Measurements from ENCODE around the gene FAM53A. TPM values are rescaled to one million over a fixed set of nuclear protein-coding genes. Genes with fewer than 3 reads are reported as not detected.

FAM53A gene
- total and polyA plus RNA-seq, 10 of the 15 experiments (the other 5 are each of a cell fraction or from before 2014, with no cell fraction given): 0.02 to 0.87 (median 0.38) TPM; not detected in 2

DNA sequence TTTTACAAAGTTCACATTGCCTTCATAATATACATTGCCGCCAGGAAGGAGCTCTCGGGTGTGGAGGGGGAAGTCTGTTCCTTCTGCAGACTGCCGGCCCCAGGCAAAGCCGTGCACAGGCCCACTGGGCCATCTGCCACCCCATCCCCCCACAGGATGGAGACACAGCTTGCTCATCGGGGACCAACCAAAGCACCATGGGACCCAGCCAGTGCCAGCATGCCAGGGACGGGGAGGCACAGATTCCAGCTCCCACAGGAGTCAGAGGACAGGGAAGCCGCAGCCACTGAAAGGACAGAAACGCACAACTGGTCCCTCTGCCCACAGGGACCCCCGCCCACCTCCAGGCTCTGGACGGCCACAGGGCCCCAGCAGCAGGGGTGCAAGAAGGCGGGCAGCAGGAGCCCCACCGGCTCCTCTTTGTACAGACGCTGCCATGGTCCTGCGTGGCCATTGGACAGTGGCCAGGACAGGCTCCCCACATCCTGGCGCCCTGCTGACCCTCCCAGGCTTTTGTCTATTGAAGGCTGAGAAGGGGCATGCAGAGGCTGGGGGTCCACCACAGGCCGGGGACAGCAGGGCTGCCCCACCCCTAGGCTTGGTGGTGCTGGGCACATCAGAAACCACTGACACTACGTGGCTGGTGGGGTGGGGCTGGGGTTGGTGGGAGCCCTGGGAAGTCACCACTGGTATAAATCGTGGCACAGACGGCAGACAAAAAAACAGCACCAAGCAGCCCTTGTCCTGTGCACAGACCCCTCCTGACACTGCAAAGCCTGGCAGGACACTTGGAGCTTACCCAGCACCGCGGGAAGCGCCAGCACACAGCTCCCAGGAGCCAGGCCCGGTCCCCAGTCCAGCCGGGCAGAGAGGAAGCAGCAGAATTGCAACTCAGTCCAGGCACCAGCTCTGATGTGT is 89.0 kb downstream of the FAM53A start:
- DNase-seq (ENCODE audit: low read depth, low spot score) (no peak), FAIRE-seq (no peak), ATAC-seq (no peak)
- H2AFZ ChIP-seq (ENCODE audit: control insufficient read depth, low read depth, low read length): no peak overlapping the region
- intact Hi-C loops (cut with micrococcal nuclease; ENCODE audit: unreplicated experiment): no loop called here
- no peak overlapping the region for H3K4me2 ChIP-seq (ENCODE audit: control insufficient read depth, insufficient read depth)
- TF ChIP-seq, protein P1, sequence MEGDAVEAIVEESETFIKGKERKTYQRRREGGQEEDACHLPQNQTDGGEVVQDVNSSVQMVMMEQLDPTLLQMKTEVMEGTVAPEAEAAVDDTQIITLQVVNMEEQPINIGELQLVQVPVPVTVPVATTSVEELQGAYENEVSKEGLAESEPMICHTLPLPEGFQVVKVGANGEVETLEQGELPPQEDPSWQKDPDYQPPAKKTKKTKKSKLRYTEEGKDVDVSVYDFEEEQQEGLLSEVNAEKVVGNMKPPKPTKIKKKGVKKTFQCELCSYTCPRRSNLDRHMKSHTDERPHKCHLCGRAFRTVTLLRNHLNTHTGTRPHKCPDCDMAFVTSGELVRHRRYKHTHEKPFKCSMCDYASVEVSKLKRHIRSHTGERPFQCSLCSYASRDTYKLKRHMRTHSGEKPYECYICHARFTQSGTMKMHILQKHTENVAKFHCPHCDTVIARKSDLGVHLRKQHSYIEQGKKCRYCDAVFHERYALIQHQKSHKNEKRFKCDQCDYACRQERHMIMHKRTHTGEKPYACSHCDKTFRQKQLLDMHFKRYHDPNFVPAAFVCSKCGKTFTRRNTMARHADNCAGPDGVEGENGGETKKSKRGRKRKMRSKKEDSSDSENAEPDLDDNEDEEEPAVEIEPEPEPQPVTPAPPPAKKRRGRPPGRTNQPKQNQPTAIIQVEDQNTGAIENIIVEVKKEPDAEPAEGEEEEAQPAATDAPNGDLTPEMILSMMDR (IDR thresholded peaks at IDR 0.05 in 2 of 3, conservative IDR thresholded peaks at IDR 0.05 in 1 of 3; ENCODE audit: control insufficient read depth in 2 of 3, extremely low read depth in 1 of 3, insufficient read depth in 1 of 3, low read depth in 3 of 3, low read length in 3 of 3): no peak
- TF ChIP-seq EGR1 (IDR thresholded peaks at IDR 0.05; ENCODE audit: borderline replicate concordance in 1 of 2, low read depth in 2 of 2, low read length in 2 of 2): no peak
- no peak for TF ChIP-seq SMAD1 (IDR thresholded peaks at IDR 0.05; ENCODE audit: low read depth, partially characterized antibody)
- no peak for TF ChIP-seq NBN (IDR thresholded peaks at IDR 0.05)
- no peak for TF ChIP-seq CREM (IDR thresholded peaks at IDR 0.05; ENCODE audit: low read depth)
- no peak for TF ChIP-seq PBX3 (IDR thresholded peaks at IDR 0.05; ENCODE audit: insufficient replicate concordance, low read depth, low read length)
- H3K9ac ChIP-seq (ENCODE audit: control insufficient read depth, insufficient read depth, low read length): no peak overlapping the region
- ChIA-PET POLR2A (no interaction called here), RAD21 (ENCODE audit: unreplicated experiment) (no interaction called here), CTCF (no interaction called here), SMC1A (ENCODE audit: uncharacterized antibody, unreplicated experiment) (no interaction called here)
- no peaks in the 10 kb centered on the region for H3K79me2 ChIP-seq (ENCODE audit: control insufficient read depth, insufficient read depth, low read length)
- 39% methylated on average over 24 of the region's 24 CpGs for WGBS (ENCODE audit: insufficient coverage, insufficient replicate concordance, low lambda C conversion rate, missing lambda C conversion rate)
- H3K27me3 ChIP-seq (replicated peaks in 1 of 2; ENCODE audit: control insufficient read depth in 2 of 2, insufficient read depth in 2 of 2, low read length in 1 of 2): no peaks in the 10 kb centered on the region
- H3K9me3 ChIP-seq (replicated peaks; ENCODE audit: control insufficient read depth, insufficient read depth, low read length): no peaks in the 10 kb centered on the region; the same call in 2 of the 3 replicates
- in situ Hi-C loops (cut with MboI): no loop called here
- H3K27ac ChIP-seq (ENCODE audit: control insufficient read depth, insufficient read depth): no peak overlapping the region
- no peaks in the 10 kb centered on the region for H3K36me3 ChIP-seq (ENCODE audit: control insufficient read depth in 2 of 2, insufficient read depth in 2 of 2, low read length in 1 of 2)
- no peaks in the 10 kb centered on the region for H3K4me1 ChIP-seq (ENCODE audit: control insufficient read depth, insufficient read depth, low read length)
- H4K20me1 ChIP-seq (ENCODE audit: control insufficient read depth, insufficient read depth): no peaks in the 10 kb centered on the region
- BruUV-seq (replicated peaks): no TSS peak
- no peak overlapping the region for H3K4me3 ChIP-seq

Data from GM12878 (cell line).